Adipose tissue (tissue), 3 donors: ENCODE measurements around the gene TSEN34. TPM values are rescaled to one million over a fixed set of nuclear protein-coding genes. Genes with fewer than 3 reads are reported as not detected.
"Not testable (repeated sequence)": the region's sequence is repeated elsewhere in the genome, so short reads cannot be mapped to it uniquely, and the experiment has no call there.

Source experiments
- H3K27ac ChIP-seq: one replicate; pipeline ENCODE4 v1.5.1; 2013; ENCODE audit warnings: low read depth, low read length
- WGBS, 3 donors: extraction: QIAGEN DNeasy Blood & Tissue Kit; methylation state at CpG; one replicate each; pipeline ENCODE4 v1.1.7; 2013; 5-methylcytosine and 5-hydroxymethylcytosine counted together
- polyA plus RNA-seq, 3 donors: library from polyadenylated mRNA; stranded (reverse); fragments of 200-250 nt; gene quantifications; one replicate each; pipeline ENCODE4 v1.2.3, GENCODE V29; 2013
- donor health status: healthy with polysubstance abuse.
- donor health status: Bipolar disorder and iron deficiency.
- donor health status: healthy.

TSEN34 gene
- polyA plus RNA-seq, 3 donors, result 32.8 to 45.0 (median 39.6) TPM

DNA sequence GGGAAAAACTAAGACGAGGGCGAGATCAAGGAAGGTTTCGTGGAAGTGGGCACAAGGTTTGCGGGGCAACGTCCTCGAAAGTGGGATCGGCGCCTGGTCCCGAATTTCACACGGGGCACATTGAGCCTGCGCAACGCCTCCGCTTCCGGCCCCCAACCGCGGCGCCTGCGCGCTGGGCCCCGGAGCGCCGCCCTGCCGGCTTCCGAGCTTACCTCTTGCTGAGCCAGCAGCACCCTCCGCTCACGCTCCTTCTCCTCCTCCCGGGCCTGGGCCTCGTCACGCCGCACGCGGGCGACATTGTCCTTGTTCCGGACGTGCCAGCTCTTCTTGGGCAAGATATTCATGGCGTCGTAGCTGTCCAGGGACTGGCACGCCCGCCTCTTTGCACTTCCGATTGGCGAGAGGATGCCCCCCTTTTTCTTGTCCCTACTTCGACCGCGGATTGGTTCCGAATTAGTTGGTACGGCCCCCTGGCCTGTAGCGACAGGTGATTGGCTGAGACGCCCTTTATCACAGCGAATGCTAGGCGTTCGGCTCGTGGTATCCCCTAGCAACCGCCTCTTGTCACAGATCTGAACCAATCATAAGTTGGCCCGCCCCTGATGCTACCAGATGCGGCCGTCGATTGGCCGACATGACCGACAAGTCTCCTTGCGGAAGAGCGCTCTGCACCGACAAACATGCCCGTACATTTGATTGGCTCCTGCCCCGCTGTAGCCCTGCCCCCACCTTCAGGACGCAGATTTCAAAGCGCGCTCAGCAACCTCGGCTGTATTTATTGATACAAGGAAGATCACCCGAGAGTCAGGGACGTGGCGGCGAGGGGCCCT, 31.5 kb upstream of the TSEN34 start, which contains the start of gene LENG1:
Gene LENG1, minus strand, starts transcription at position 370 of the 830 bp plus-strand sequence. Its CDS starts 26 bp downstream, at position 344.
- peak within 1 kb of the TSS; percentile 60 for H3K27ac ChIP-seq
- WGBS, 3 donors, result 0 to 1% (median 0%) methylated on average over 70 to 72 of the region's 72 CpGs

DNA sequence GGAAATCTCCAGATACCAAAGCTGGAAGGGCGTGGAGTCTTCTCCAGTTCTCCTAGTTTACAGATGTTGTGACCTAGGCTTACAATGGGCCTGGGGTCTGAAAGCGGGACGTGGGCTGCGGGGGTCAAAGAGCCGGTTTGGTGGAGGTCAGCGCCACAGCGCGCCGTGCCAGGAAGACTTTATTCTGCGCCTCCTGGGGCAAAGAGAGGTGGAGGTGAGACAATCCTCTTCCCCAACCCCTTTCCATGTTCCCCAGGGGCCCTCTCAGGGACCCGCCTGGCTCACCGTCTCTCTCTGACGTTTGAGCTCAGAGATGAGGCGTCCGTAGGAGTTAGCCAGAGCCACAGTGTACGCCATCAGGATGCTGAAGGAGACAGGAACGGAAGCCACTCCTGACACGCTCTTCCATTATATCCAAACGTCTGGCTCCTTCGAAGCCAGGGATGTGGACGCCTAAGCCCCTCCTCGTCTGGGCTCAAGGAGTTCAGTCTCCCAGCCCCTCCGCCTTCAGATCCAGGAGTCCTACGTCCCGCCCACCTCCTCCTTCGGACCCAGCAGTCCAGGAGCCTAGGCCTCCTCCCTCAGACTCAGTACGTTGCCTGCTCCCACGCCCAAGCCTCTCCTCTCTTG, 30.8 kb upstream of the TSEN34 start:
- peak overlapping the region; percentile 3 for H3K27ac ChIP-seq
- WGBS, 3 donors, result 1 to 4% (median 2%) methylated on average over 26 to 28 of the region's 28 CpGs

DNA sequence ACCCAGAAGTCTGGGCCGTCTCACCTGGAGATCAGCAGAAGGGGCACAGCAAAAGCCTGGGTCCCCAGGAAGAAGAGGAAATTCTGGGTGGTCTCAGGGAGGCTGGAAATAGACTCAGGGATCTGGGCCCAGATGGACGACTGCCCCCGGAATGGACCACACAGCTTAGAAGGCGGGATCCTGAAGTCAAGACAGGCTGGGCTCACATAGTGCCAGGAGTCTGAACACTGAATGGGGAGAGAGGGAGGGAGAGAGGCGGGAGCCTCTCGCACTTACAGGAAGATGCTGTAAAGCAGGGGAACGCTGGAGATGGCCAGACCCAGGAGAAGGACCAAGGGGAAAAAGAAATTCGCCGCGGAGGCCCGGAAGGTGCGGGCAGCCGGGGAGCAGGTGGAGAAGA, 30.3 kb upstream of the TSEN34 start:
- no peak overlapping the region for H3K27ac ChIP-seq
- WGBS, 3 donors, result 38 to 52% (median 40%) methylated on average over 13 of the region's 13 CpGs

DNA sequence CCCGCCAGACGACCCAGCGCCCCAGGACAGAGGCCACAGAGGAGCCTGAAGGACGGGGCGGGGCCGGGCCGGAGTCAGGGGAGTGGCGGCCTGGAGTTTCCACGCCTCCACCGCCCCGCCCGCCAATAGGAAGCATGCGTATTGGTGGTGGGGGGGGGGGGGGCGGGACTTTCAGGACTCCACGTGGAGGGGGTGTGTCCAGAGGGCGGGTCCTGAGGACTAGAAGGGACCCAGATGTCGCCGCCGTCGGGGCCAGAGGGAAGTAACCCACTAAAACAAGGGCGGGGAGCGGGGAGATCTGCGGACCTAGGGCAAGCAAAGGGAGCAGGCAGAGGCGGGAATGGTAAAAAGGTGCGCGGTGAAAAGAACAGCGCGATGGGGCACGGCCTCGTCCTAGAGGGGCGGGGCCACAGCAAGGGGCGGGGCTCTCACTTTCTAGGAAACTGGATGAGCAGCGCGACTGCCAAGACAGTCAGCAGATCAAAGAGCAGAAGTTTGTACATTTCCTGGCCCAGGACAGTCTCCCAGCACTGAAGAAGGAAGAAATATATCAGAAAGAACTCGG, 28.8 kb upstream of the TSEN34 start:
- no peak overlapping the region for H3K27ac ChIP-seq
- WGBS, 3 donors, result 1 to 3% (median 3%) methylated on average over 26 to 35 of the region's 35 CpGs

DNA sequence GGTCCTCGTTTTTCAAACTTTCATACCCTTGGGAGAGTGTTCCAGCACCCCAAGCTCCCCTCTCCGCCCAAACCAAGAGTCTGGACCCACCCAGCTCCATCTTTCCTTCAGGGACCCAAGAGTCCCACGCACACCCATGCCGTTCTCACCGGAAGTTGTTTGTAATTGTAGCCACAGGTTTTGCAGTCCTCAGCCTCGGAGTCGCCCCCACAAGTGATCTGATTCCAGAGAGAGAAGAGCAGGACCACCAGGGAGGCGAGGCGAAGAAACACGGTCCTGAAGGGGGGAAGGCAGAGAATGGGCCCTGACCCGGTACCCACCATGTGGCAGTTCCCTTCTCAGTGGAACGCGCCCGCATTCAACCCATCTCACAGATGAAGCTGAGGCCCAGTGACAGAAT, 28.2 kb upstream of the TSEN34 start:
- H3K27ac ChIP-seq, result no peak overlapping the region
- WGBS, 3 donors, result 59 to 74% (median 59%) methylated on average over 14 of the region's 14 CpGs

DNA sequence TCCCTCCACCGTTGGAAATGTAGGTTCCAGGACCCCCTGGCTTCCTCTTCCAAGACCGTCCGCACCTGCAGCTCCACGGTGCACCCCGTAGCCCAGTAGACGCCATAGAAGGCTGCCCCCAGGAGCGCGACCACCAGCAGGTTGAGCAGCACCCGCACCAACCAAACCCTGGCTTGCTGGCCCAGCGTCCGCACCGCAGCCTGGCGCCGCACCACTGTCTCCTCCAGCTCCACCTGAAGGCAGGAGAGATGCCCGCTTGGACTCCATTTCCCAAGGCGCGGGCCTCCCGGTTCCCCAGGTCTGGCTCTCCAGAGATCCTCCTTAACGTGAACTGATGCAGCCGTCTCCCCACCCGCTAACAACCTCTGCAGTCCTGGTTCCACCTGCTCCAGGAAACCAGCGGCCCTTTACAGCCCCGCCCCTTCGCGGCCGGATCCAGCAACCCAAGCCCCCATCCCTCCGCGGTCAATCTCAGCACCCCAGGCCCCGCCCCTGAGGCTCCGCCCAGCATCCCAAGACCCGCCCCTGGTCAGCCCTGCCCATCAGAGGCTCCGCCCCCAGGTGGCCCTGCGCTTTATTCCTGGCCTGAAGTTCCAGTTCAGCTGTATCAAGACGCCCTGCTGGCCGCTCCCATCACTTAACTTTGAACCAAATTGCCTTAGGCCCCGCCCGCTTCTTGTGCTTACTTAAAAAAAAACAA, 26.6 kb upstream of the TSEN34 start:
- H3K27ac ChIP-seq, result no peak overlapping the region
- 13 to 21% (median 14%) methylated on average over 33 to 37 of the region's 37 CpGs for WGBS, 3 donors

DNA sequence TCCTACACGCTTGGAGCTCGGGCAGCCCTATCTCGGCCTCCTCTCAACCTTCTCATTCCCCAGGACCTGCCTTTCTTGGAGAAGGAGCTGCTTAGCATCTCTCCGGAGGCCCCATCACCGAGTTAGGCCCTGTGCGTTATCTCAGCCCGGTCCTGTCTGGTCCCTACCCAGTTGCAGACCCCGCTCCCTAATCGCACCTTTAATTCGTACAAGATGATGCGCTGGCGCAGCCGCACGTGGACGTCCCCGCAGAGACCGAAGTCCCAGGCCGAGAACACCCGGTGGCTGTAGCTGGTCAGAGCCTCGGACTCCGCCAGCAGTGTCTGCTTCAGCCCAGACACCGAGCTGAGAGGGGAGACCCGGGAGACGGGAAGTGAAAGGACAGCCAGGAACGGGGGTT, 25.9 kb upstream of the TSEN34 start:
- WGBS, 3 donors, result 89 to 92% (median 91%) methylated on average over 25 of the region's 25 CpGs
- H3K27ac ChIP-seq, result no peak overlapping the region

DNA sequence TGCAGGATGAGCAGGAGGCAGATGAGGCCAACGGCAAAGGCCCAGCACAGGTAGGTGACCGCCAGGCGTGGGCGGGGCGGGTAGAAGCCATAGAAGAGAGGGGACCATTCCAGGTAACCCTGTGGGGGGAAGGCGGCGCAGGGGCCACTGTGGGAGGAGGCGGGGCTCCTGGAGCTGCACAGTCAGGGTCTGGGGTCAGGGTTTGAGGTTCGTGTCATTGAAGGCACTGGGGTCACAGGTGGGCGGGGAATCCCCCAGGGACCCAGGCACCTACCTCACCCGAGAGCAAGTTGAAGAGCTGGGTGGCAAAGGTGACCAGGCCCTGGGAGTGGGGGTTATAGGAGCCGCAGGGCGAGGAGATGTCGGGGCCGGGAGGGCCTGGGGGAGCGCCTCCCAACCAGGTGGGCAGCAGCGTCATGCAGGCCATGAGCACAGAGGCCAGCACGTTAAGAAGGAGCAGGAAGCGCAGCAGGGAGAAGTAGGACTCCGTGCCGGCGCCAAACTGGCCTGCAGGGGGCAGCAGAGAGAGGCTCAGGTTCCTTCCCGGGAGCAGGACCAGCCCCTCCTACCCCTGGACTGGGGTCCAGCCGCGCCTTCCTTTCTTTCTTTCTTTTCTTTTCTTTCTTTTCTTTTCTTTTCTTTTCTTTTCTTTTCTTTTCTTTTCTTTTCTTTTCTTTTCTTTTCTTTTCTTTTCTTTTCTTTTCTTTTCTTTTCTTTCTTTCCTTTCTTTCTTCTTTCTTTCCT, 22.8 kb upstream of the TSEN34 start:
- 25 to 36% (median 30%) methylated on average over 20 to 25 of the region's 25 CpGs for WGBS, 3 donors
- no peak overlapping the region for H3K27ac ChIP-seq

DNA sequence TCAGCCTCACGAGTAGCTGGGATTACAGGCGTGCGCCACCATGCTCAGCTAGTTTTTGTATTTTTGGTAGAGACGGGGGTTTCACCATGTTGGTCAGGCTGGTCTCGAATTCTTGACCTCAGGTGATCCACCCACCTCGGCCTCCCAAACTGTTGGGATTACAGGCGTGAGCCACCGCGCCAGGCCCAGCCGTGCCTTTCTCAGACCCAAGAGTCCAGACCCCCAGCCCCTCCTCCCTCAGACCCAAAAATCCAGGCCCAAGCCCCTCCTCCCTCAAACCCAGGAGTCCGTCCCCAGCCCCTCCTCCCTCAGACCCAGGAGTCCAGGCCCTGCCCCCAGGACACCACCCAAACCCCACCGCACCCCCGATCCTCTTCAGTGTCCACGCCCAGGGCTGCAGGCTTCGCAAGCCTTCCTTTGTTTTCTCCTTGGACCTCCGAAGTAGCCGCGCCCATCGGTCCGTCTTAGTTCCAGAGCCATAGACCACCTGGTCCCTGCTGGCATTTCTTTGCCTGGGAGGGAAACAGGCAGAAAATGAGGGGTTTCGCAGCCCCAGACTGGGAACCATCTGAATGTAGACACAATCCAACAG, 21.9 kb upstream of the TSEN34 start:
- H3K27ac ChIP-seq, result no peak overlapping the region
- 85 to 92% (median 88%) methylated on average over 21 of the region's 21 CpGs for WGBS, 3 donors

DNA sequence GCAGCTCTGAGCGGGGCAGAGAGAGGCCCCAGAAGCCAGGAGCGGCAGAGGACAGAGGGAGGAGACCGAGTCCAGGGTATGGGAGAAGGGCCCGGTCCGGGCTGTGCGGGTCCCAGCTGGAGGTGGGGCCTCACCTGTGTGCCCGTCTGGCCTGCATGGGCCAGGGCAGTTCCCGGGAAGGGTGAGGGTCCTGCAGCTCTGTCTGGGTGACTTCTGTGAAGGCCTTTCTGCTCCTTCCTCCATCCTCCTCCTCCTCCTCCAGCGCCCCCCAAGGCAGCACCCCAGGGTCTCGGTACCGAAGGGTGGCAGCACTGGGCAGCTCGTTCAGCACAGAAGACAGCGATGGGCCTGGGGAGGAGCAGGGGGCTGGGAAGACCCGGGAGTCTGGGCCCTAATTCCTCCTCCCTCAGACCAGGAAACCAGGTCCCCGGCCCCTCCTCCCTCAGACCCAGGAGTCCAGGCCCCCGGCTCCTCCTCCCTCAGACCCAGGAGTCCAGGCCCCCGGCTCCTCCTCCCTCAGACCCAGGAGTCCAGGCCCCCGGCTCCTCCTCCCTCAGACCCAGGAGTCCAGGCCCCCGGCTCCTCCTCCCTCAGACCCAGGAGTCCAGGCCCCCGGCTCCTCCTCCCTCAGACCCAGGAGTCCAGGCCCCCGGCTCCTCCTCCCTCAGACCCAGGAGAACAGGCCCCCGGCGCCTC, 19.2 kb upstream of the TSEN34 start:
- not testable (repeated sequence) for H3K27ac ChIP-seq
- 60 to 73% (median 70%) methylated on average over 9 to 18 of the region's 23 CpGs for WGBS, 3 donors

DNA sequence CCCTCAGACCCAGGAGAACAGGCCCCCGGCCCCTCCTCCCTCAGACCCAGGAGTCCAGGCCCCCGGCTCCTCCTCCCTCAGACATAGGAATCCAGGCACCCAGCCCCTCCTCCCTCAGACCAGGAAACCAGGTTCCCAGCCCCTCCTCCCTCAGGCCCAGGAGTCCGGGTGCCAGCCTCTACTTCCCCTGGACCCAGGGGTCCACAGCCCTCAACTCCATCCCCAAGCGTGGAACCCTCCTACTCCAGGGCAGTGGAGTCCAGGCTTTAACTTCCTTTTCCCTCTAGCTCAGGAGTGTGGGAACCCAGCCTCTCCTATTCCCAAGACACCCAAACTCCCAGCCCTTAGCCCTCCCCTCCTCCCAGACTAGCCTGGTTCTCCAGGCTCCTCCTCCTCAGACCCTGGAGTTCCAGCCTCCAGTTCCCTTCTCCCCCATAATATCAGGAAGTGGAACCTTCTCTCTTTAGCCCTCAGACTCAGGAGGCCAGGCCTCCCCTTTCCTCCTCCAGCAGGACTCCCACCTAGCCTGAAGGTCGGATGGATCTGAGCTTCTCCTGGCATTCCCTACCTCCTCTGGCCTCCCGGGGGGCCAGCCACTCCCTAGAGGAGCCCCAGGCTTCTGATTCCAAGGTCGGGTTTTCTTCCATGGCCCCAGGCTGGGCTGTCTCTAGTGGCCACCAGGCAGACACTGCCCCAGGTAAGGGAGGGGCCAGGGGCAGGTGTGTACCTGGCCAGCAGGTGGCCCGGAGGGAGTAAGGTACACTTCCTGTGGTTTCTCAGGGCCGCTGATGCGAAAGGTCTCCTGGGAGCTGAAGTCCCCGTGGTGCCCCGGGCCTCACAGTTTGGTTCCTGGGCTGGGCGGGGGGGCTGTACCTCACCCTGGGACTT, 18.4 kb upstream of the TSEN34 start, which contains the start of gene TMC4:
Gene TMC4, minus strand, starts transcription at position 690 of the 888 bp plus-strand sequence. Its CDS starts 43 bp downstream, at position 647.
- WGBS, 3 donors, result 6 to 15% (median 12%) methylated on average over 13 of the region's 13 CpGs
- no peak within 1 kb of the TSS for H3K27ac ChIP-seq

DNA sequence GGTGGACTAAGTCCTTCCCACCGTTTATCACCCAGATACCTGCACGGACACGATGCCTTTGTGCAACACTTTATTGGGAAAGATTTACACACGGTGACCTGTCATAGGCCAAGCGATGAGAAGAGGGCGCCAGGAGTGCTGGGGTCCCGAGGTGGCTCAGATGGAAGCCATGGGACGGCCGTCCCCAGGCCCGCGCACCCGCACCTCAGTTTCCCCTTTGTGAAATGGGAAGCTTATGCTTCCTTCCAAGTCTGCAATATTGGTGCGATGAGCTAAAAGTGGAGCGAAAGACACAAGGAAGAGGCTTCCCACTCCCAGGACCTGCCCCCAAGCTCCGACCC, 17.8 kb upstream of the TSEN34 start:
- no peak overlapping the region for H3K27ac ChIP-seq
- 35 to 44% (median 36%) methylated on average over 15 of the region's 15 CpGs for WGBS, 3 donors

DNA sequence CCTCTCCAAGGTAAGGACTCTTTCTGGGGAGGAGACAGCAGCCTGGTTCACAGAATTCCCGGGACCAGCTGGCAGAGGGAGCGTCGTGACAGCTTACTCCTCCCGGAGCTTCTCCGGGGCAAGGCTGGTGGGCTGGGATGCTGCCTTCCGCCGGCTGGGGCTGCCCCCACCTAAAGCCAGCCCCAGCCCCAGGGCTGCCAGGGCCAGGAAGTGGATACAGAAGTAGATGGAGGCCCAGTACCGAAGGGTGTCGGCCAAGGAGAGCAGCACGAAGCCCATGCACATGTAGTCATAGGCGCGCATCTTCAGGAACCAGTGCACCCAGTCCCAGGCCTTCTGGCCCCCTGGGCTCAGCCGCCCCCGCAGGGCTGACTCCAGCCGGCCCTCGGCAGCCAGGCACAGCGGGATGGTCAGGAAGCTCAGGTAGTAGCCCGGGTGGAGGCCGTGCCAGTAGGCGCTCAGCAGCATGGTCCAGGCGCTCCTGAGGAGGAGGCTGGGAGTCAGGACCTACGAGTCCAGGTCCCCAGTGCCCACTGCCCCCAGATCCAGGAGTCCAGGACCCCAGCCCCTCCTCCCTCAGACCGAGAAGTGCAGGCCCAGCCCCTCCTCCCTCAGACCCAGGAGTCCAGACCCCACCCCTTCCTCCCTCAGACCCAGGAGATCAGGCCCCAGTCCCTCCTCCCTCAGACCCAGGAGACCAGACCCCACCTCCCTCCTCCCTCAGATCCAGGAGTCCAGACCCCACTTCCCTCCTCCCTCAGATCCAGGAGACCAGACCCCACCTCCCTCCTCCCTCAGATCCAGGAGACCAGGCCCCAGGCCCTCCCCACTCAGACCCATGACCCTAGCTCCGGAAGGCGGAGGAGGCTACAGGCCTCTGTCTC, 16.9 kb upstream of the TSEN34 start:
- 74 to 76% (median 75%) methylated on average over 19 to 25 of the region's 25 CpGs for WGBS, 3 donors
- H3K27ac ChIP-seq, result no peak overlapping the region

DNA sequence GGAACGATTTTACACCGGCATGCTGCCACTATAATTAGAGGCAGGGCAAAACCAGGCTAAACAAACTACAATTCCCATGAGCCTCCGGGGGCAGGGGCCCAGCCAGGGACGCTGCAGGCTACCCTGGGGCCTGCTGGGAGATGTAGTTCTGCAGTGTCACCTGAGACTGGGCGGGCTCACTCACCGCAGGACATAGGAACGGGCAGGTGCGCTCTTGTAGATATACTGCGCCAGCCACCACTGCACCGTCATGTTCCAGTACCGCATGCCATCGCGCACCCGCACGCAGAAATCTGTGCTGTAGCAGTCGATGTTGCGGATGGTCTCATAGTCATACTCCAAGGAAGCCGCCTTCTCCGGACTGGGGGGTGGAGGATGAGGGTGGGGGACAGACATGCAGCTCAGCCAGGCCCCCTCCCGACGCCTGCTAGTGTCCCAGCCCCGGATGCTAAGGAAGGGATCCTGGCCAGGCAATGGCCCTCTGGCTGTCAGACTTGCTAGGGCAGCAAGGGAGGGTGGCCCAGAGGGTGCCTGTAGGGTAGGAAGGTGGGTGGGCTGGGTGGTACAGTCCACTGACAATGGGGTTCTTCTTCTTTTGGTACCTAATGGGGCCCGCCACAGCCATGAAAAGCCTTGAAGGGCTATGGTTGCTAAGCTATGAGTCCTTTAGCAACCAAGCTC, 12.4 kb upstream of the TSEN34 start:
- WGBS, 3 donors, result 70 to 84% (median 80%) methylated on average over 23 of the region's 23 CpGs
- H3K27ac ChIP-seq, result no peak overlapping the region

DNA sequence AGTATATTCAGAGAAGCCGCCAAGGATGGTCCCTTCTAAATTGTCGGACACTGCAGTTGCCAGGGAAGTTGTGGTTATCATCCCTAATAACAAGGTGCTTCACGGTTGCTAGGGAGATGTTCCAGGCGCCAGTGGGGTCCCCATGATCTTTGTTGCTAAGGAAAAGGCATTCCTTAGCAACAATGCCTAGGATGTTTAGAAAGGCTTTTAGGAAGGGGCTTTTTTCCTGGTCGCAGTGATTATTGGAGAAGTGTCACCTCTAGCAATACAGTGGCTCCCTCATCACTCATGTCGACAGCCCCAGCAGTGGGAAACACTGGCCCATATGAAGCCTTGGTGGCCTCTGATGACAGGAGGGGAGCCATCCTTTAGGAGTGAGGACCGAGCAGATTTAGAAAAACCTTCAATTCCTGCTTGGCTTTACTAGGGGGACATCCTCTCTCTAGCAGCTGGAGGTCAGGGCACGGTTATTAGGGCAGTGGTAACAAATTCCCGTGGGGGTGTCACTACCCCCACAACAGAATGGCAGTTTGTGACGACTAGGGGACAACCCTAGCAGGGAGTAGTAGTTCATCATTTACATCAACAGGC, 11.8 kb upstream of the TSEN34 start:
- H3K27ac ChIP-seq, result no peak overlapping the region
- 74 to 88% (median 79%) methylated on average over 10 of the region's 10 CpGs for WGBS, 3 donors
